ENCODE results near the gene RPS24.

Gene RPS24

DNA sequence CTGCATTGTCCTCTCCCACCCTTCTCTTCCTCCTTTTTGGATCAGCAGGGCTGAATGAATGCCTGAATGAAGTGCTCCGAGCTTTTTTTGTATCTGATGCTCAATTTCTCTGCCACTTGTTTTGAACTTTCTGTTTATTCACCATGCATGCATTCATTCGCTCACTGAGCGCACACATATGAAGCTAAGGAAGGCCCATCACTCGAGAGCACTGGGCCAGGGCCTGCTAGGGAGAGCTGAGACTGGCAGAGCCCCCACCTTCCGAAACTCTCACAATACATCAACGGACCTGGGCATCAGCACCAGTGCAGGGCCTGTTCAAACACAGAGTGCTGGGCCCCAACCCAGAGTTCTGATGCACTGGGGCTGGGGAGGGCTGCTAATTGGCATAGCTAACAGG lies 45.7 kb downstream of the RPS24 start:
- DNase-seq: no peak

DNA sequence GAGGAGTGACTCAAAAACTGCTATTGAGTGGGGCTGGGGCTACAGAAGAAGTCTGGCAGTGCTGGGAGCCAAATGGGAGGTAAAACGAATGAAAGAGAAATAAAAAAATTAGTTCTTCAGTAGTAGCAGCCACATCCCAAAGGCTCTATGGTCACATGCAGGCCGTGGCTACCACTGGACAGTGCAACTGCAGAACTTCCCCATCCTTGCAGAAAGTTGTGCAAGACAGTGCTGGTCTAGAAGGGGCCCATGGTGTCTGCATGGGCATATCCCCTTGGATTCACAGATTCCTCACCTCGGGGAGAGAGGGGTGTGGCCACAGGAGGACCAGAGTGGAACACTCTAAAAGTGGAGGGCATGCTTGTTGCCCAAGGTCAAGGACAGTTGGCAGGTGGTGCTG lies 47.6 kb downstream of the RPS24 start:
- DNase-seq: no peak

DNA sequence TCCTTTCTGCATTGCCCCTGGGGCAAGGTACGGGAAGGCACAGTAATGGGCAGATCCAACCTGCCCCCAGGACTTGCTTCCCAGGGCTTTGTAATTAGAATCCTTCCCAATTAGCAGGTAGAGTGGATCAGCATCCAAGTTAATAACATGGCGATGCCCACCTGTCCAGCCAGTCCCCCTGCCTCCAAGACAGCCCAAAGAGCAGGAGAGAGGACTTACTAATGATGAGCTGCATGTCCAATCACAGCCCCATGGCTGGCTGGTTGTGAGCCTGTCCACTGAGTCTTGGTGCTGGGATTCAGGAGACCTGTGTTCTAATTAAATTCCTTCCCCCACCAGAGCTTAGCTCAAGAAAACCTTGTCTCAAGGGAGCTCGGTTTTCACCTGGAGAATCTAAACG lies 49.0 kb downstream of the RPS24 start:
- no peak for DNase-seq
